Esophagus squamous epithelium (tissue), 4 donors: ENCODE results near the gene DROSHA.

Source experiments
- CTCF ChIP-seq, 6 experiments: fragments of 450-650 bp in 4 of 6; fragments of 200-600 bp in 2 of 6; sonication (generic) in 2 of 6; IDR thresholded peaks; one replicate each; pipeline ENCODE4 v1.5.1; 2016 to 2019; ENCODE audit warnings: antibody characterized with exemption in 6 of 6, mild to moderate bottlenecking in 4 of 6, moderate library complexity in 4 of 6
- POLR2A ChIP-seq, 4 donors: fragments of 450-650 bp; IDR thresholded peaks; one replicate each; pipeline ENCODE4 v1.6.1; 2017; ENCODE audit warnings: antibody characterized with exemption in 4 of 4, mild to moderate bottlenecking in 4 of 4, moderate library complexity in 3 of 4

- TF ChIP-seq CTCF (IDR thresholded peaks at IDR 0.05) (no peak), POLR2A (IDR thresholded peaks at IDR 0.05) (no peak)
Observed at GRCh38 chr5:31554552-31554951, 22.7 kb upstream of the DROSHA start.
